ENCODE data around the gene RGS14. TPM values are rescaled to one million over a fixed set of nuclear protein-coding genes. Genes with fewer than 3 reads are reported as not detected.
"Not testable (repeated sequence)": the region's sequence is repeated elsewhere in the genome, so short reads cannot be mapped to it uniquely, and the experiment has no call there.

Gene RGS14
- total RNA-seq, 4 donors from 2014 or later, result 19.4 to 41.0 (median 23.3) TPM

- Histone ChIP-seq H3K4me3 (peak within 1 kb of the TSS in 1 of 4 donors; percentile 19), H3K36me3 (no peaks in the 10 kb centered on the region), H3K27ac (no peak within 1 kb of the TSS), H3K9me3 (no peaks in the 10 kb centered on the region), H3K4me1 (peaks cover 4 to 16% (median 12%) of the 10 kb centered on the region in 4 donors), H3K27me3 (no peaks in the 10 kb centered on the region)
- TF ChIP-seq POLR2A (IDR thresholded peaks at IDR 0.05) (no peak), CTCF (IDR thresholded peaks at IDR 0.05) (no peak)
- DNase-seq, result no peak
Measured at GRCh38 chr5:177409043-177409801, 51.5 kb downstream of the RGS14 start, which contains the start of gene F12. Gene F12, minus strand, starts transcription at chr5:177409564. Its CDS starts 37 bp downstream, at chr5:177409527.

GRCh38 chr5:177410575-177410974 lies 52.9 kb downstream of the RGS14 start:
- Histone ChIP-seq H3K27me3 (no peaks in the 10 kb centered on the region), H3K4me3 (no peak overlapping the region), H3K27ac (no peak overlapping the region), H3K4me1 (peaks cover 0 to 6% (median 1%) of the 10 kb centered on the region in 4 donors), H3K9me3 (no peaks in the 10 kb centered on the region), H3K36me3 (no peaks in the 10 kb centered on the region)
- TF ChIP-seq CTCF (IDR thresholded peaks at IDR 0.05) (no peak), POLR2A (IDR thresholded peaks at IDR 0.05) (no peak)
- no peak for DNase-seq

GRCh38 chr5:177412603-177413233 lies 55.0 kb downstream of the RGS14 start:
- no peak for DNase-seq
- H3K4me3 ChIP-seq, result peak overlapping the region in 3 of 4 donors; percentile 4 to 42 (median 38)
- H3K9me3 ChIP-seq, result no peaks in the 10 kb centered on the region
- H3K27me3 ChIP-seq, result no peaks in the 10 kb centered on the region
- peaks cover 0 to 12% (median 3%) of the 10 kb centered on the region in 4 donors for H3K4me1 ChIP-seq
- H3K27ac ChIP-seq, result peak overlapping the region in 3 of 4 donors; percentile 6 to 72 (median 52)
- H3K36me3 ChIP-seq, result no peaks in the 10 kb centered on the region
- TF ChIP-seq POLR2A (IDR thresholded peaks at IDR 0.05) (no peak), CTCF (IDR thresholded peaks at IDR 0.05) (no peak)

GRCh38 chr5:177414481-177414880 lies 56.8 kb downstream of the RGS14 start:
- no peak for DNase-seq
- no peaks in the 10 kb centered on the region for H3K27me3 ChIP-seq
- H3K27ac ChIP-seq, result no peak overlapping the region
- H3K4me3 ChIP-seq, result no peak overlapping the region
- peaks cover 0 to 12% (median 3%) of the 10 kb centered on the region in 4 donors for H3K4me1 ChIP-seq
- H3K9me3 ChIP-seq, result no peaks in the 10 kb centered on the region
- no peak for TF ChIP-seq CTCF (IDR thresholded peaks at IDR 0.05)
- no peak for TF ChIP-seq POLR2A (IDR thresholded peaks at IDR 0.05)
- no peaks in the 10 kb centered on the region for H3K36me3 ChIP-seq

- Histone ChIP-seq H3K4me1 (peaks cover 0 to 12% (median 3%) of the 10 kb centered on the region in 4 donors), H3K27ac (peak overlapping the region in 2 of 4 donors; percentile 3 to 62)
- not testable (repeated sequence) for H3K36me3 ChIP-seq, H3K27me3 ChIP-seq, H3K4me3 ChIP-seq, DNase-seq, H3K9me3 ChIP-seq
Measured at GRCh38 chr5:177417081-177417480, 59.4 kb downstream of the RGS14 start.

- Histone ChIP-seq H3K27me3 (no peaks in the 10 kb centered on the region), H3K4me3 (no peak overlapping the region), H3K9me3 (no peaks in the 10 kb centered on the region), H3K36me3 (no peaks in the 10 kb centered on the region), H3K27ac (no peak overlapping the region), H3K4me1 (peaks cover 0 to 12% (median 0%) of the 10 kb centered on the region in 4 donors)
- TF ChIP-seq CTCF (IDR thresholded peaks at IDR 0.05) (no peak), POLR2A (IDR thresholded peaks at IDR 0.05) (no peak)
- no peak for DNase-seq
Measured at GRCh38 chr5:177419046-177419445, 61.3 kb downstream of the RGS14 start.

GRCh38 chr5:177420472-177420871 lies 62.7 kb downstream of the RGS14 start:
- Histone ChIP-seq H3K27ac (peak overlapping the region in 2 of 4 donors; percentile 35 to 45), H3K4me3 (peak overlapping the region in 1 of 4 donors; percentile 36)

More at GRCh38 chr5:177420472-177420871, 62.7 kb downstream of the RGS14 start:
- not testable (repeated sequence) for H3K27me3 ChIP-seq, DNase-seq, H3K9me3 ChIP-seq, H3K36me3 ChIP-seq
- H3K4me1 ChIP-seq, result peaks cover 0 to 17% (median 3%) of the 10 kb centered on the region in 4 donors
